Liver (tissue), 9 donors: ENCODE measurements around the gene TLR5. TPM values are rescaled to one million over a fixed set of nuclear protein-coding genes. Genes with fewer than 3 reads are reported as not detected.

Source experiments
- DNase-seq: peaks from one replicate; pipeline ENCODE4 v3.0.0-alpha.2; 2017; ENCODE audit warnings: low spot score
- H3K27ac ChIP-seq, 2 donors: one replicate each; pipeline ENCODE4 v1.7.0; 2013; ENCODE audit warnings: inconsistent platforms in 2 of 2, low read length in 2 of 2, control low read depth in 1 of 2, low read depth in 1 of 2, mild to moderate bottlenecking in 1 of 2
- H3K27me3 ChIP-seq, 4 donors: one replicate each; pipeline versions ENCODE4 v1.6.1 to v1.7.0; 2013; ENCODE audit warnings: low read length in 3 of 4, inconsistent platforms in 1 of 4, mild to moderate bottlenecking in 1 of 4, moderate library complexity in 1 of 4; ENCODE audit not compliant: control insufficient read depth in 4 of 4, insufficient read depth in 4 of 4
- H3K36me3 ChIP-seq, 4 donors: one replicate each; pipeline versions ENCODE4 v1.6.1 to v1.7.0; 2013; ENCODE audit warnings: low read length in 3 of 4, mild to moderate bottlenecking in 3 of 4, low read depth in 1 of 4, moderate library complexity in 1 of 4; ENCODE audit not compliant: control insufficient read depth in 4 of 4, insufficient read depth in 3 of 4
- H3K4me1 ChIP-seq, 4 donors: one replicate each; pipeline versions ENCODE4 v1.6.1 to v1.7.0; 2013; ENCODE audit warnings: low read length in 3 of 4, mild to moderate bottlenecking in 3 of 4, moderate library complexity in 1 of 4; ENCODE audit not compliant: control insufficient read depth in 4 of 4, insufficient read depth in 4 of 4
- H3K4me3 ChIP-seq, 3 donors: one replicate each; pipeline versions ENCODE4 v1.6.1 to v1.7.0; 2013; ENCODE audit warnings: low read length in 3 of 3, control low read depth in 1 of 3, low read depth in 1 of 3, mild to moderate bottlenecking in 1 of 3
- H3K9ac ChIP-seq, 2 donors: one replicate each; pipeline ENCODE4 v1.7.0; 2013; ENCODE audit warnings: low read length in 2 of 2, mild to moderate bottlenecking in 2 of 2, moderate library complexity in 2 of 2, control low read depth in 1 of 2, low read depth in 1 of 2
- H3K9me3 ChIP-seq, 4 donors: one replicate each; pipeline versions ENCODE4 v1.6.1 to v1.7.0; 2013; ENCODE audit warnings: low read length in 3 of 4; ENCODE audit not compliant: control insufficient read depth in 4 of 4
- EGR1 ChIP-seq, 2 donors: IDR thresholded peaks; 2 replicates each; pipeline ENCODE4 v1.6.1; 2016 to 2018; ENCODE audit warnings: antibody characterized with exemption in 2 of 2, low read depth in 2 of 2
- FOXA1 ChIP-seq: IDR thresholded peaks from 2 replicates; pipeline ENCODE4 v1.6.1; 2016; ENCODE audit warnings: antibody characterized with exemption
- FOXA2 ChIP-seq: IDR thresholded peaks from 2 replicates; pipeline ENCODE4 v1.6.1; 2016; ENCODE audit warnings: antibody characterized with exemption
- GABPA ChIP-seq, 2 donors: IDR thresholded peaks in 1 of 2; conservative IDR thresholded peaks in 1 of 2; 2 replicates each; pipeline ENCODE4 v1.6.1; 2016; ENCODE audit warnings: antibody characterized with exemption in 2 of 2, mild to moderate bottlenecking in 1 of 2, moderate library complexity in 1 of 2
- HNF4A ChIP-seq, 2 donors: conservative IDR thresholded peaks; 2 replicates each; pipeline ENCODE4 v1.6.1; 2016; ENCODE audit warnings: antibody characterized with exemption in 2 of 2, mild to moderate bottlenecking in 2 of 2
- HNF4G ChIP-seq: IDR thresholded peaks from 2 replicates; pipeline ENCODE4 v1.6.1; 2016; ENCODE audit warnings: antibody characterized with exemption
- JUND ChIP-seq, 2 donors: IDR thresholded peaks; 2 replicates each; pipeline ENCODE4 v1.6.1; 2016; ENCODE audit warnings: antibody characterized with exemption in 2 of 2
- NR2F2 ChIP-seq: IDR thresholded peaks from 2 replicates; pipeline ENCODE4 v1.6.1; 2016; ENCODE audit warnings: antibody characterized with exemption
- RAD21 ChIP-seq, 2 donors: IDR thresholded peaks; 2 replicates each; pipeline ENCODE4 v1.6.1; 2016; ENCODE audit warnings: antibody characterized with exemption in 2 of 2, mild to moderate bottlenecking in 2 of 2
- REST ChIP-seq: IDR thresholded peaks from 2 replicates; pipeline ENCODE4 v1.6.1; 2016; ENCODE audit warnings: antibody characterized with exemption, mild to moderate bottlenecking
- RXRA ChIP-seq, 2 donors: IDR thresholded peaks; 2 replicates each; pipeline ENCODE4 v1.6.1; 2017 to 2018; ENCODE audit warnings: antibody characterized with exemption in 2 of 2, mild to moderate bottlenecking in 1 of 2
- SP1 ChIP-seq: IDR thresholded peaks from 2 replicates; pipeline ENCODE4 v1.6.1; 2018; ENCODE audit warnings: antibody characterized with exemption, mild to moderate bottlenecking
- TAF1 ChIP-seq: conservative IDR thresholded peaks from 2 replicates; pipeline ENCODE4 v1.6.1; 2016; ENCODE audit warnings: antibody characterized with exemption, mild to moderate bottlenecking
- YY1 ChIP-seq: IDR thresholded peaks from 2 replicates; pipeline ENCODE4 v1.6.1; 2016; ENCODE audit warnings: antibody characterized with exemption, mild to moderate bottlenecking
- ZBTB33 ChIP-seq: IDR thresholded peaks from 2 replicates; pipeline ENCODE4 v1.6.1; 2016; ENCODE audit warnings: antibody characterized with exemption
- WGBS: extraction: QIAGEN DNeasy Blood & Tissue Kit; methylation state at CpG from one replicate; pipeline ENCODE4 v1.1.7; 2013; 5-methylcytosine and 5-hydroxymethylcytosine counted together
- polyA plus RNA-seq, 2 donors: library from polyadenylated mRNA; stranded (reverse) in 1 of 2; unstranded in 1 of 2; fragments of 200-250 nt in 1 of 2; fragments of >200 nt in 1 of 2; fragmentation: Nextera tagmentation in 1 of 2; extraction: Ambion mirVana in 1 of 2; gene quantifications; one replicate each; pipeline versions ENCODE4 v1.2.1 to v1.2.3, GENCODE V29; 2013 to 2015
- total RNA-seq, 2 donors: library from RNA; depleted of rRNA; stranded (reverse); fragments of >200 nt; gene quantifications; one replicate each; pipeline ENCODE4 v1.2.3, GENCODE V29; 2014
- TF ChIP-seq, protein P1 (sequence below): fragments of 150-350 bp; IDR thresholded peaks from 2 replicates; pipeline ENCODE4 v1.5.1; 2017; ENCODE audit warnings: improper control_type of control experiment, low read depth, low read length; ENCODE audit not compliant: missing input control
- TF ChIP-seq, protein P2 (sequence below): IDR thresholded peaks from 2 replicates; pipeline ENCODE4 v1.6.1; 2016; ENCODE audit warnings: antibody characterized with exemption
- TF ChIP-seq, protein P3 (sequence below): IDR thresholded peaks from 2 replicates; pipeline ENCODE4 v1.6.1; 2016; ENCODE audit warnings: antibody characterized with exemption
- donor health status: healthy.
- donor health status: healthy.
- donor health status: healthy.
- donor health status: healthy.
- donor health status: healthy.

The TLR5 gene
- total and polyA plus RNA-seq, 4 donors = 0.93 to 2.4 (median 1.5) TPM

DNA sequence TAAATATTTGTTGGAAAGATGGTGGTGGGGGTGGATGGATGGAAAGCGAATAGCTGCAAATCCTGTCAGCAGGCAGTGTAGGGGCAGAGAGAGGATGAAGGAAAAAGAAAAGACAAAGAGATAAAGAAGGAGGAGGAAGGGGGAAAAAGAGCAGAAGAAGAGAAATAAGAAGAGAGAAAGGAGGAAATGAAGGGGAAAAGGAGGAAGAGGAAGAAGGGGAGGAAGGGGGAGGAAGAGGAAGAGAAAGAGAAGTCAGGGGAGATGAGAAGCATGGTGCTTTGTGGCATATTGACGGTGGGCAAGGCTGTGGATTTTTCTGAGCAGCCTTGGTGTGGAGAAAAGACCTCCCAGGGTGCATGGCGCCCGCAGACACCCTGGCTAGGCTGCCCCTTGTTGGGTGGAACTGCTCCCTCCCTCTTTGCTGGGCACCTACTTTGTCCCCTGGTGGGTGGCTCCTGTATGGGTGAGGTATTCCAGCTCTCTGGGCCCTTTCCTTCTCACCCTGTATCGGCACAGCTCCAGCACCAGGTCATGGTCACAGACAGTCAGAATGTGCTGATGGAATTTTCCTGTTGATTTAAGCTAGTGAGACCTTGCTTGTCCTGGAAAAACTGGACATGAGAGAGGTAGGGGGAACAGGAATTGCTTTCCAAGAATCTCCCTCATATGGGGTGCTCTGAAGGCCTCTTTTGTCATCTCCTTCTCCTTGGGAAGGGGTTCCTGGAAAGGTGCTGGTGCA, 45.7 kb upstream of the TLR5 start:
- H3K4me1 ChIP-seq = peaks cover 0 to 9% (median 3%) of the 10 kb centered on the region in 4 donors
- no peak overlapping the region for H3K4me3 ChIP-seq
- H3K9ac ChIP-seq = no peak overlapping the region
- TF ChIP-seq RXRA (IDR thresholded peaks at IDR 0.05) = peak; percentile 55 to 82
- no peak for TF ChIP-seq ZBTB33
- no peak for TF ChIP-seq JUND (IDR thresholded peaks at IDR 0.05)
- TF ChIP-seq HNF4G = no peak
- TF ChIP-seq, protein P1, sequence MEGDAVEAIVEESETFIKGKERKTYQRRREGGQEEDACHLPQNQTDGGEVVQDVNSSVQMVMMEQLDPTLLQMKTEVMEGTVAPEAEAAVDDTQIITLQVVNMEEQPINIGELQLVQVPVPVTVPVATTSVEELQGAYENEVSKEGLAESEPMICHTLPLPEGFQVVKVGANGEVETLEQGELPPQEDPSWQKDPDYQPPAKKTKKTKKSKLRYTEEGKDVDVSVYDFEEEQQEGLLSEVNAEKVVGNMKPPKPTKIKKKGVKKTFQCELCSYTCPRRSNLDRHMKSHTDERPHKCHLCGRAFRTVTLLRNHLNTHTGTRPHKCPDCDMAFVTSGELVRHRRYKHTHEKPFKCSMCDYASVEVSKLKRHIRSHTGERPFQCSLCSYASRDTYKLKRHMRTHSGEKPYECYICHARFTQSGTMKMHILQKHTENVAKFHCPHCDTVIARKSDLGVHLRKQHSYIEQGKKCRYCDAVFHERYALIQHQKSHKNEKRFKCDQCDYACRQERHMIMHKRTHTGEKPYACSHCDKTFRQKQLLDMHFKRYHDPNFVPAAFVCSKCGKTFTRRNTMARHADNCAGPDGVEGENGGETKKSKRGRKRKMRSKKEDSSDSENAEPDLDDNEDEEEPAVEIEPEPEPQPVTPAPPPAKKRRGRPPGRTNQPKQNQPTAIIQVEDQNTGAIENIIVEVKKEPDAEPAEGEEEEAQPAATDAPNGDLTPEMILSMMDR = no peak
- peak in 1 of 2 donors; percentile 42 for TF ChIP-seq HNF4A (conservative IDR thresholded peaks at IDR 0.05)
- TF ChIP-seq SP1 = peak; percentile 76
- no peak for TF ChIP-seq NR2F2
- no peak for TF ChIP-seq TAF1
- no peak for TF ChIP-seq FOXA2
- TF ChIP-seq, protein P2, sequence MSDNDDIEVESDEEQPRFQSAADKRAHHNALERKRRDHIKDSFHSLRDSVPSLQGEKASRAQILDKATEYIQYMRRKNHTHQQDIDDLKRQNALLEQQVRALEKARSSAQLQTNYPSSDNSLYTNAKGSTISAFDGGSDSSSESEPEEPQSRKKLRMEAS = peak; percentile 37
- no peak for TF ChIP-seq REST
- peak in 1 of 2 donors; percentile 21 for TF ChIP-seq EGR1 (IDR thresholded peaks at IDR 0.05; ENCODE audit: low read depth in 2 of 2)
- TF ChIP-seq YY1 = no peak
- TF ChIP-seq GABPA (IDR thresholded peaks at IDR 0.05 in 1 of 2, conservative IDR thresholded peaks at IDR 0.05 in 1 of 2) = no peak
- TF ChIP-seq, protein P3, sequence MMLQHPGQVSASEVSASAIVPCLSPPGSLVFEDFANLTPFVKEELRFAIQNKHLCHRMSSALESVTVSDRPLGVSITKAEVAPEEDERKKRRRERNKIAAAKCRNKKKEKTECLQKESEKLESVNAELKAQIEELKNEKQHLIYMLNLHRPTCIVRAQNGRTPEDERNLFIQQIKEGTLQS = no peak
- no peak for TF ChIP-seq FOXA1
- TF ChIP-seq RAD21 (IDR thresholded peaks at IDR 0.05) = peak in 1 of 2 donors; percentile 43
- H3K9me3 ChIP-seq = no peaks in the 10 kb centered on the region
- no peaks in the 10 kb centered on the region for H3K36me3 ChIP-seq
- WGBS = 79% methylated on average over 5 of the region's 5 CpGs
- H3K27ac ChIP-seq = no peak overlapping the region
- peak; percentile 31 for DNase-seq
- no peaks in the 10 kb centered on the region for H3K27me3 ChIP-seq
